ENCODE results near the gene SUPT4H1.

SUPT4H1 gene

GRCh38 chr17:58380207-58381123 is 28.5 kb upstream of the SUPT4H1 start:
- FAIRE-seq = no peak

DNA sequence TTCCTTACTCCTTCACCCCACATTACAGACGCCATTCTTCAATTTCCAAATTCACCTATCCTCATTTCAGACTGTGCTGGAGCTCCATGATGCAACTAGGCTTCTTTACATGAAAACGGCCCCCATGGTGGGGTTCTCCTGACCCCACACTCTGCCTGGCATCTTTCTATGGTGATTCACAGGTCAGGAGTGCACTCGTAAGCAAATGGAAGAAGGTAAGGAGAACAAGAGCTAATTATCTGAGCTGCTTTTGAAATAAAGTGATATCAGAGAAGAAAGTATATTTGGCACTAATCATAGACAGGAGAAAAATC is 27.5 kb upstream of the SUPT4H1 start:
- no peak for FAIRE-seq

GRCh38 chr17:58378733-58379510 is 26.9 kb upstream of the SUPT4H1 start:
- no peak for FAIRE-seq

DNA sequence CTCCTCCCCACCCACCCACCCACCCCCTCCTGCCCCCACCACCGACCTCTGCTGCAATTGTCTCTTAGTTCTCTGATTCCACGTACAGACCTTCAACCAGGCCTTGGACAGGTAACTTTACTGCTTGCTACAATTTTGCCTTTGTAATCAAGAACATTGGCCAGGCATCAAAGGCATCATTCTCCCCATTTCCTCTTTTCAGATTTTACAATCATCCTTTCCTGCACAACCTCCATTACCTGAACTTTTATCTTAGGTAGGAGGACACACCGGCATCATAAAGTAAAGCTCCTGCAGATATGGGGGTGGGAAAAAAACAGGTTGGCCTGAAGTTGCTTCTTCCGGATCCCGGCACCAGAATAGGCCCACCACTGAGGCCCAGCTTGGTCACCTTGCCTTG is 25.7 kb upstream of the SUPT4H1 start:
- no peak for FAIRE-seq

GRCh38 chr17:58377093-58377601 is 25.1 kb upstream of the SUPT4H1 start:
- no peak for FAIRE-seq

DNA sequence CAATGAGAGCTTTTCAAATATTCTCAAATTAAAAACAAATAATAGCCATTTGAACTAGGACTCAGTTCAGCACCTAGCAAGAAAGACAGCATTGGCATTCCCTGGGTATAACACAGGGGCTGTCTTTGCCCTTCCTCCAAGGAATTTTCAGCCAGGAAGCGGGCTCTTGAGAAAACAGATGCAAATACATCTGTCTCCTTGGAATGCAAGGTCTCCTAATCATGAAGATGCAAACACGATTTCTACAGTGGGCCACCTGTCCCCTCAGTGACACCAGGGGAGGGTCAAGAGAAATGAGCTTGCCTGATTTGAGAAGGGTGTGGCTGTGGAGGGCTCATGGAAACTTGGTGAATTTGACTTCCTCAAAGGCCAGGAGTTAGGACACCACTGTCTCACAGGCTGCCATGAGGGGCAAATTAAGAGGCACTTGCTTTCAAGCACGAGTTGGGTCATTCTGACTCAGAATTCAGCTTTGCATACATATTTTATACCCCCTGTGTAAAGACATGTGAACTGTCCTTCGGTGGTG is 24.5 kb upstream of the SUPT4H1 start:
- FAIRE-seq = no peak

DNA sequence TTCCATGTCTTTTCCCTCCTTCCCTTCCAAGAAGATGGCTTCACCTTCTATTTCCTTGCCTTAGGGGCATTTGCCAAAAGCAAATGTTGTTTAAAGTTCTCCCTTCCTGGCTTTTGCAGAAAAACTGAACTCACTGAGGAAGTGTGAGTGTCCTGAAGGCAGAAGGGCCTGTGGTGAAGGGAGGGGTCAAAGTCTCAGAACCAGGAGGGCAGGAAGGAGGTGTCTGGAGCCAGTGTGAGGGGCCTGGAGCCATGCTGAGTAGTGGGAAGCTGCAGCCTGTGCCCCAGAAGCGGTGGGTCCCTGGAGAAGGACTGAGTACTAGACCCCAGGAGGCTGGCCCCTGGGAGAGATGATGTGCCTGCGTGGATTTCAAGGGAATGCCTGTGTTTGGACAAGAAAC is 23.8 kb upstream of the SUPT4H1 start:
- FAIRE-seq = no peak

DNA sequence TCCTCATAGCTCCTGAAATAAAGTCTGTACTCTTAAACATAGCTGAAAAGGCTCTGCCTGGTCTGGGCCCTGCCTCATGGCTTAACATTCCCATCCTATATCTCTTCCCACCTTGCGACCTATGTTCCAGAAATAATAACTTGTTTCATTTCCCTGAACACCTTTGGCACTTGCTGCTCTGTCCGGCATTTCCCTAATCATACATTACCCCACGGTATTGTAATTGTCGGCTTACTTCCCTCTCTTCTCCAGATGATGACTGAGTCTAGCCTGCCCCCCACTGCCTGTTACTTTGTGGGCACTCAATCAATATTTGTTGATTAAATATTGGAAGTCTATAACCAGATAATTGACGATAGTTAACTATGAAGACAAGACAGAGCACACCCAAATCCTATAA is 23.3 kb upstream of the SUPT4H1 start:
- FAIRE-seq = no peak

DNA sequence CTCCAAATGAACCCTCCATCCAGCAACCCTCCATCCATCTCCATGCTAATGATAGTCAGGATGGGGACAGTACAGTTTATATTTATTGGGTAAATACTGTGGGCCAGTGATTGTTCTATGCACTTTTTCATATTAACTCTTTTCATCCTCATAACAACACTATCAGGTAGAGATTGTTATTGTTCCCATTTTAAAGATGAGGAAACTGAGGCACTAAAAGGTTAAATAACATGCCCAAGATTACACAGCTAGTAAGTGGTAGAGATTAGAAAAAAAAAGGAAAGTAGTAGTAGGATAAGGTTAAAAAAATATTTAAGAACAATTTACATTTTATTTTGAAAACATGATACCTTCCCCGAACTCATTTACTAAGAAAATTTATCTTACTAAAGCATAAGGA is 21.9 kb upstream of the SUPT4H1 start:
- no peak for FAIRE-seq

DNA sequence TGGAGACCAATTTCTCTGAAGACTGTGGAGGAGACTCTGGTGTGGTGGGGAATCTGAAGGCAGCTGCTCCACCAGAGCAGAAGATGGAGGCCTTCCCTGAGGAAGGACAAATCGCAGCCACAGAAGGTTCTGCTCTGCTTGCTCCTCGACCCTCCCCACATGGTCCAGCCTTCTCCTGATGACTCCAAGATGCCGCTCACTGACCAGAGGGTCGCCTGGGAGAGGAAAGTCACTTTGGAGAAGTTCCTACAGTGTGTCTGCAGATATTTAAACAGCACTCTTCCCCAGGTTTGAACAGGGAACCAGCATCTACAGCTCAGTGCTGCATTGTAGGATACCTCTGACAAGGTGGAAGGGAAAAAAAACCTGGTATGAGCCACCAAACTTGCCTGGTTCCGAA is 21.0 kb upstream of the SUPT4H1 start:
- FAIRE-seq = no peak

DNA sequence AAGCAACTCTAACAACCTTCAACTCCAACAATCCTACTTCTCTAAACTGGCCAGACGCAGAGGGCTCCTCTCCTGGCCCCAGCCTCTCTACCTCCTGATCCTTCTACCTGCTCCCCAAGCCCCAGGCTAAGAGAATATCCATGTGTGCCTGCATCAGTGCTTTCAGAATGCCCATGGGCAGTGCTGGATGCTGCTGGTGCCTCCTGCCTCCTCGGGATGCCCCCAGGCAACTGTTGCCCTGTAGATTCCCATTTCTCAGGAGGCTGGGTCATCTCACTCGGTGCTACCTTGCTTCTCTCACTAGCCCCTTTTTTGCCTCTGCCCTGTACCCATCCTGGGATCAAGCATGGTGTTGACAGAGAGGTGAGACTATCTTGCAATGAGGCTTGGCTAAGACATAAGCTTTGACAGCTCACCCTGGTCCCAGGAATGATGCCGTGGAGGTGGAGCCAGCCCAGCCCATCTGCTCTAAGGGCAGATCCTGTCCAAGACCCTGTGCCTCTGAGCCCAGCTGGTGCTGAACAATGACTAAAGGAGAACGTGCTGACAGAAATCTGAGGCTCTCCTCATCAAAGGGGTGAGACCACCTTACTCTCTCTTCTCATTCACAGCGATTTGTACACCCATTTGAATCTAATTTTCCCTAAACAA is 19.4 kb upstream of the SUPT4H1 start:
- no peak for FAIRE-seq

DNA sequence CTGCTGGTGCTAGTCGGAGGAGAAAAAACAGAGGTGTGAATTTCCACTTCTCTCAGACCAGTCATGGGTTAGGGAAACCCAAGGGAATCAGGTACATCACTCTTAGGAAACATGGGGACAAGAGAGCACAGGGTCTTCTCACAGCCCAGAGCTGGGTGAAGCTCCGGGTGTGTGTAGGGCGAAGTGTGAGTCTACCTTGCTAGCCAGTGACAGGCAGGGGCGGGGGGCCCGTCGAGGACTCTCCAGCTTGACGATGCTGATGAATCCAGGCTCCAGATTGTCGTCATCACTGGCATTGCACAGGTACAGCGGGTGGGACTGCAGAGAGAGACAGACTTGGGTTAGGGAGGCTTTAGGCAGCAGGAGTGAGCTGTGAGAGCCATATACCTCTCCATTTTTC is 18.7 kb upstream of the SUPT4H1 start:
- no peak for FAIRE-seq

DNA sequence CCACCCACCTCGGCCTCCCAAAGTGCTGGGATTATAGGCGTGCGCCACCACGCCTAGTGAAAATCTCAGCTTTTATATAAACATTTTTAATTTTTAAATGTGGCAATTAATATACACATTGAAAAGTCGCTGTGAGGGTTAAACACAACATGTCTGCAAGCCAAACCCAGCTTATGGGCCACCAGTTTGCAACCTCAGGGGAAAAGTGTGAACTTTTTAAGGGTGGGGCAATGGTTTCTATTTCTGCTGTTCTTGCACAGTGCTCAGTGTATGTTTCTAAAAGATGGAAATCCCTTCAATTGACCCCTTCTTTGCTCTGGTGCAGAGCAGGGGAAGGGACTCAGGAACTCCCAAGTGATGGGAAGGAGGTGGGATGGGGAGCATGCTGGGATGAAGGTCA is 18.3 kb upstream of the SUPT4H1 start:
- no peak for FAIRE-seq

DNA sequence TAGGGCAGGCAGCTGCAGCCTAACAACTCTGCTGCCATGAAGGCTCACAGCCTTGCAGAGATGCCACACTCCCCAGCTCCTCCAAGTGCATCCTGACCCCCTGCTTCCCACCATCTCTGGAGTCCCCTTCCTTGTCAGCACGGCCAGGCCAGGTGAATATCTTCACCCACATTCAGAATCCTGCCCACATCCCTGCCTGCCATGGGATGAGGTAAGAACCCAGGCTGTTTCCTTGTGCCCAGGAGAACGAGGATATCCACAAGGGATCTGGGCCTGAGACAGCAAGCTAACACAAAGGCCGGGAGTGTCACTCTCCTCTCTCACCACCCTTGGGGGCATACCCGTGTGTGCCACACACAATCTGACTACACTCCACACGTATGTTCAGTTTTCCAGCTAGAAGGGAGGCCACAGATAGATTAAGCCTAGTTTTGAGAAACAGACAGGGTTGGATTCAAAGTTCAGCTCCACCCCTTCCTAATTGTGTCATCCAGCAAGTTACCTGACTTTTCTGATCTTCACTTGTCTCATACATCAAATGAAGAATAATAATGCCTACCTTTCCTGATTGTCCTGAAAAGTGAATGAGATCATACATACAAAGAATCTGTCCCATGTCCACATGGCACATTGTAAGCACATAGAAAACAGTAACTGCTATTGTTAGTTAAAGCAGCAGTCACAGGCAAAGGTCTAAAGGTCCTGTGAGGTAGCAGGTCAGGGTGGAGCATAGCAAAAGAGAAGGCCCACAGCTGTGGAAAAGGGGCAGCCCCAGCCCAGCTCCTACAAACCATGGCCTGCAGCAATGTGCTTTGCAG is 17.4 kb upstream of the SUPT4H1 start:
- no peak for FAIRE-seq

- no peak for FAIRE-seq
Measured at GRCh38 chr17:58368860-58369213, 16.8 kb upstream of the SUPT4H1 start.

- no peak for FAIRE-seq
Measured at GRCh38 chr17:58367461-58367860, 15.5 kb upstream of the SUPT4H1 start.

GRCh38 chr17:58365980-58366595 is 14.1 kb upstream of the SUPT4H1 start:
- no peak for FAIRE-seq

DNA sequence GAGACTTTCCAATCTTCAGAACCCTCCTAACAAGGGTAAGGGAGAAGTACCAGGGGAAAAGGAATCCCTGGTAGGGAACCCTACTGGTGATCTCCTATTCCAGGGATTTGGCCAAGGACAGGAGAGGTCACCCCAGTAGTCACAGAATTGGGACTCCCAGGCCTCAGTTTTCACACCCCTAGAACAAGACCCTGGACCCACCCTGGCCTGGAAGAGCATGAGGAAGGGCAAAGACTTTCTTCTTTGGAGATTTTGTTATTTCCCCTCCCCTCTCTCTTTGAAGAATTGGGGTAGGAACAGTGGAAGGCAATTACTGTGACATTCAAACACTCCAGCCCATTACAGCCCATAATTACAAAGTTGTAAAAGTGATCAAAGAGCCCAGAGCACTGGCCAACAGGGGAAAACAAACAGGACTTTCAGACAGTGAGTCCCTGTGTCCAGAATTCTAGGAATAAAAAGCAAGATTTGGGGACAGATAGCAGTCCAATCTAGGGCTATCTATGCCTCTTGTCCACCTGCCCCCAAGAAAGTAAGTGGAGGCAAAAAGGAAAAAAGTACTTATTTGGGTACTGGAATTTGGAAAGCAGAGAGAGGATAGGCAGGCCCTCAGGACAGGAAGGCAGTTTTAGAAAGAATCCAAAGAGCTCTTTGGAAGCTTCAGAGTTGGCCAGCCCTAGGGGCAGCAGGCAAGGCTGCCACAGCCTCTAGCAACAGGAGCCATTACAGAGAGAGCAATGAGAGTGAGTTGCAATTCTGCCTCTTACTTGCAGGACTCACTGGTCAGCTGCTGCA is 13.4 kb upstream of the SUPT4H1 start:
- FAIRE-seq = no peak

DNA sequence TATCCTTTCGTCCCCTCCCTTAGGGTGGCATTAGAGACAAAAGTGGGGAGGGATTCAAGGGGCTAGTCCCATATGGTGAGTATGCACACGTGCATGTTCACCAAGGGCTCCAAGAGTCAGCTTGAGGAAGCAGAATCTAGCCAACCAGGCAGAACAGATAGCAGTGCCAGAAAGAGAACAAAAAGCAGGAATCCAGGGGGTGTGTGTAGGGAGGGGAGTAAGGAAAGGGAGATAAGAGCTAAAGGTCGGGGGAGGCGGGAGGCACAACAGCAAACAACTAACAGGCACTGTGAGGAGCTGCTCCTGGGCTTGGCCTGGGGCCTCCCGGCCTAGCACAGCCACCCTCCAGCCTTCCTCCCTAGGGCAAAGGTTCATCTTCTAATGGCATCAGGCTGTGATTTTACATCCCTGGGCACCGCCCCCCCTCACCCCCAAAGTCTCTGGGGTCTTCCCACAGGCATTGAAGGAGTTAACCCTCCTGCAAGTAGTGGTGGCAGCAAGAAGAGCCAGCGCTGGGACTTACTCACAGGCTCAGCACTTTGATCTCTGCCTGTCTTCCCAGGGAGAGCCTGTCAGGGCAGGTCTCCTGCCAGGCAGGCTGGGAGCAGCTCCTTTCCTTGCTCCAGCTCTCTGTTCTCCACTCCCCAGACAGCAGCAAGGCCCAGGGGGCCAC is 12.4 kb upstream of the SUPT4H1 start:
- no peak for FAIRE-seq

DNA sequence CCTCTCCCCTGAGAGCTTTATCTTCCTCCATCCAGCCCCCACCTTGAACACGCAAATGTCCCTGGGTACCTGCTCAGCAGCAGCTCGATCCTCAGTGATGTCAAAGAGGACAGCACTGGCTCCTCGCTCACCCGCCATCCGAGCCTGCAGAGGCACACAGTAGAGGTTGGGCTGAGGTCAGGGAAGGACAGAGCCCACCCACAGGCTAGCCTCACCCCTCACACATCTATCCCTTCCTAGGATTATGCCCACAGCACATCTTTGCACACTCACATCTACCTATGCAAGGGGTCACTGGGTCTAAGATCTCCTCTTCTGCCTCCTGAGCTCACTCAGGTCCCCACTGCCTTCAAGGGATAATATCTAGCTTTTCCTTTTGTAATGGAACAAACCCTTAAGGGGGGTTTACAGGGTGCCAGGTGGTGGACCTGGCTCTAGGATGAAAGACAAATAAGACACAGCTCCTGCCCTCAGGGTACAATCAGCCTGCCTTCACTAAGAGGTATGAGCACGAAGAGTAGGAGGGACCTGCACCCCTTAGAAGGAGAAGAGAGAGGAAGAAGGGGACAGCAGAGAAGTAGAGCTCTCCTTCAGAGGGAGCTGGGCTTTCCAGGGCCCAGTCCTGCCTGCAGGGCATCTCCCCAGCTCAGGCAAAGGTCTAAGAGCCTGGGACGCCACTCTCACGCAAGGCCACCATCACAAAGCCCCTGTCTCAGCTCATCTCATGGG is 11.6 kb upstream of the SUPT4H1 start:
- FAIRE-seq = no peak

Measured in G401.6 (cell line).